Colonic mucosa (tissue), 4 donors: ENCODE data around the gene ANK2. TPM values are rescaled to one million over a fixed set of nuclear protein-coding genes. Genes with fewer than 3 reads are reported as not detected.

Source experiments
- DNase-seq: peaks from one replicate; pipeline ENCODE4 v3.0.0-alpha.2; 2020
- H3K27ac ChIP-seq: fragments of 200-600 bp; one replicate; pipeline ENCODE4 v1.8.0; 2021
- H3K27me3 ChIP-seq: fragments of 200-600 bp; one replicate; pipeline ENCODE4 v1.8.0; 2021
- H3K36me3 ChIP-seq: fragments of 200-600 bp; one replicate; pipeline ENCODE4 v1.8.0; 2021
- H3K4me1 ChIP-seq: fragments of 200-600 bp; one replicate; pipeline ENCODE4 v1.8.0; 2021; ENCODE audit warnings: mild to moderate bottlenecking
- H3K4me3 ChIP-seq: fragments of 200-600 bp; one replicate; pipeline ENCODE4 v1.8.0; 2021
- H3K9ac ChIP-seq, 2 donors: one replicate each; pipeline ENCODE4 v1.7.0; 2013; ENCODE audit warnings: control low read depth in 2 of 2, low read depth in 2 of 2, low read length in 2 of 2
- H3K9me3 ChIP-seq: fragments of 200-600 bp; one replicate; pipeline ENCODE4 v1.8.0; 2021
- CTCF ChIP-seq: fragments of 200-600 bp; IDR thresholded peaks from one replicate; pipeline ENCODE4 v1.8.0; 2022; ENCODE audit warnings: antibody characterized with exemption, mild to moderate bottlenecking
- intact Hi-C: fragments of 100-400 bp; cut with DNase I; formaldehyde crosslinking; loops from one replicate; pipeline ENCODE4 v1.14.1; 2022
- total RNA-seq, 2 donors: library from RNA; stranded (reverse); fragmentation: NEBNext Ultra II Directional in 1 of 2; extraction: Animal tissue kit (Norgen Biotek cat#: 25700) in 1 of 2; gene quantifications; one replicate each; pipeline ENCODE4 v1.2.1, GENCODE V29; 2021
- donor health status: healthy.
- donor health status: DM: no; HTN: no; CAD: no.
- donor health status: DM: no; HTN: no; CAD: no.

ANK2 gene
- total RNA-seq, 2 donors from 2014 or later, result 4.6 to 20.7 TPM

- Histone ChIP-seq H3K4me3 (no peak overlapping the region), H3K9me3 (no peaks in the 10 kb centered on the region), H3K36me3 (no peaks in the 10 kb centered on the region), H3K4me1 (no peaks in the 10 kb centered on the region), H3K27me3 (no peaks in the 10 kb centered on the region), H3K9ac (no peak overlapping the region), H3K27ac (no peak overlapping the region)
- no peak for DNase-seq
- no peak for TF ChIP-seq CTCF
- intact Hi-C loops, result no loop called here
Measured at GRCh38 chr4:113106108-113106507, 56.7 kb downstream of the ANK2 start.

- no peaks in the 10 kb centered on the region for H3K27me3 ChIP-seq
- H3K4me1 ChIP-seq, result no peaks in the 10 kb centered on the region
- no peak for DNase-seq
- no peak overlapping the region for H3K9ac ChIP-seq
- intact Hi-C loops, result no loop called here
- no peak overlapping the region for H3K4me3 ChIP-seq
- TF ChIP-seq CTCF, result no peak
- H3K36me3 ChIP-seq, result no peaks in the 10 kb centered on the region
- no peak overlapping the region for H3K27ac ChIP-seq
- H3K9me3 ChIP-seq, result no peaks in the 10 kb centered on the region
Measured at GRCh38 chr4:113109106-113109718, 59.8 kb downstream of the ANK2 start.

GRCh38 chr4:113112338-113112978 is 63.0 kb downstream of the ANK2 start:
- H3K36me3 ChIP-seq, result no peaks in the 10 kb centered on the region
- no peaks in the 10 kb centered on the region for H3K4me1 ChIP-seq
- no peak for TF ChIP-seq CTCF
- H3K9ac ChIP-seq, result no peak overlapping the region
- H3K27me3 ChIP-seq, result no peaks in the 10 kb centered on the region
- intact Hi-C loops, result no loop called here
- no peak overlapping the region for H3K27ac ChIP-seq
- no peak overlapping the region for H3K4me3 ChIP-seq
- H3K9me3 ChIP-seq, result no peaks in the 10 kb centered on the region
- no peak for DNase-seq

- Histone ChIP-seq H3K9me3 (no peaks in the 10 kb centered on the region), H3K27me3 (no peaks in the 10 kb centered on the region), H3K4me3 (no peak overlapping the region), H3K36me3 (no peaks in the 10 kb centered on the region), H3K27ac (no peak overlapping the region), H3K4me1 (no peaks in the 10 kb centered on the region), H3K9ac (no peak overlapping the region)
- intact Hi-C loops, result no loop called here
- no peak for DNase-seq
- TF ChIP-seq CTCF, result no peak
Measured at GRCh38 chr4:113113151-113113550, 63.7 kb downstream of the ANK2 start.

GRCh38 chr4:113114884-113115283 is 65.4 kb downstream of the ANK2 start:
- no peaks in the 10 kb centered on the region for H3K9me3 ChIP-seq
- no peak overlapping the region for H3K9ac ChIP-seq
- TF ChIP-seq CTCF, result no peak
- DNase-seq, result no peak
- H3K4me3 ChIP-seq, result no peak overlapping the region
- H3K36me3 ChIP-seq, result no peaks in the 10 kb centered on the region
- no peaks in the 10 kb centered on the region for H3K27me3 ChIP-seq
- intact Hi-C loops, result no loop called here
- H3K27ac ChIP-seq, result no peak overlapping the region
- H3K4me1 ChIP-seq, result no peaks in the 10 kb centered on the region
